Endothelial cell of umbilical vein (primary cell): ENCODE measurements around the gene AUTS2.

Source experiments
- EZH2 ChIP-seq: IDR thresholded peaks from 2 replicates; pipeline ENCODE4 v1.6.1; 2012; ENCODE audit warnings: borderline replicate concordance, low read depth, mild to moderate bottlenecking, moderate library complexity, low read length, inconsistent platforms; ENCODE audit not compliant: severe bottlenecking
- FOS ChIP-seq: IDR thresholded peaks from 2 replicates; pipeline ENCODE4 v1.6.1; 2011; ENCODE audit warnings: mild to moderate bottlenecking, low read length, moderate library complexity, borderline replicate concordance; ENCODE audit not compliant: insufficient read depth
- GATA2 ChIP-seq: IDR thresholded peaks from 2 replicates; pipeline ENCODE4 v1.7.0; 2011; ENCODE audit warnings: low read depth, mild to moderate bottlenecking, moderate library complexity, mixed read lengths, low read length; ENCODE audit not compliant: insufficient read length, insufficient read depth
- JUN ChIP-seq: IDR thresholded peaks from 2 replicates; pipeline ENCODE4 v1.6.1; 2011; ENCODE audit warnings: borderline replicate concordance, low read depth; ENCODE audit not compliant: insufficient read length, insufficient read depth
- MYC ChIP-seq: IDR thresholded peaks from one replicate; pipeline ENCODE4 v1.6.1; 2011; ENCODE audit warnings: mild to moderate bottlenecking, low read depth, low read length
- POLR2A ChIP-seq: IDR thresholded peaks from 2 replicates; pipeline ENCODE4 v1.6.1; 2012; ENCODE audit warnings: low read depth, mild to moderate bottlenecking, control low read depth, low read length
- POLR2AphosphoS5 ChIP-seq: IDR thresholded peaks from 2 replicates; pipeline ENCODE4 v1.6.1; 2012; ENCODE audit warnings: low read depth, mild to moderate bottlenecking, control low read depth, low read length, moderate library complexity; ENCODE audit not compliant: insufficient read depth
- TF ChIP-seq, protein P1 (sequence below), 2 donors: IDR thresholded peaks; 1 replicate in 1 of 2; 2 replicates in 1 of 2; pipeline ENCODE4 v1.5.1; 2011; ENCODE audit warnings: low read length in 2 of 2, mild to moderate bottlenecking in 2 of 2, moderate library complexity in 2 of 2, control low read depth in 1 of 2, inconsistent platforms in 1 of 2, low read depth in 1 of 2; ENCODE audit not compliant: insufficient read depth in 1 of 2; ENCODE audit errors: extremely low read depth in 1 of 2

DNA sequence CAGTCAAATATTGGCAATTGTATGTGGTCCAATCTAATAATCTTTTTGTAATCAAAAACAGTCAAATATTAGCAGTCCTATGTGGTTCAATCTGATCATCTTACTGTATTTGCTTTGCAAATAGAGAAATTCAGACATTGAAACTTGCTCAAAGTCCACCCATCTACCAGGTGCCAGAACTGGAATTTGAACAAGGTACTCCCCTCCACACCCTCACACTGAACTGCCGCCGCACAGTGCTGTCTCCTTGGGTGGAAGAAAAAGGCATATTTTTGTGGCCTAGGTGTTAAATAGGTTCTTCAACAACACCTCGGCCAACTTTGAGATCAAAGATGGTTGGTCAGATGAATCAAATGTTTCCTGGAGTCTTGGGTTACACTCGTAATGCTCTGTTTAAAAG lies 989.5 kb downstream of the AUTS2 start:
- TF ChIP-seq, protein P1, sequence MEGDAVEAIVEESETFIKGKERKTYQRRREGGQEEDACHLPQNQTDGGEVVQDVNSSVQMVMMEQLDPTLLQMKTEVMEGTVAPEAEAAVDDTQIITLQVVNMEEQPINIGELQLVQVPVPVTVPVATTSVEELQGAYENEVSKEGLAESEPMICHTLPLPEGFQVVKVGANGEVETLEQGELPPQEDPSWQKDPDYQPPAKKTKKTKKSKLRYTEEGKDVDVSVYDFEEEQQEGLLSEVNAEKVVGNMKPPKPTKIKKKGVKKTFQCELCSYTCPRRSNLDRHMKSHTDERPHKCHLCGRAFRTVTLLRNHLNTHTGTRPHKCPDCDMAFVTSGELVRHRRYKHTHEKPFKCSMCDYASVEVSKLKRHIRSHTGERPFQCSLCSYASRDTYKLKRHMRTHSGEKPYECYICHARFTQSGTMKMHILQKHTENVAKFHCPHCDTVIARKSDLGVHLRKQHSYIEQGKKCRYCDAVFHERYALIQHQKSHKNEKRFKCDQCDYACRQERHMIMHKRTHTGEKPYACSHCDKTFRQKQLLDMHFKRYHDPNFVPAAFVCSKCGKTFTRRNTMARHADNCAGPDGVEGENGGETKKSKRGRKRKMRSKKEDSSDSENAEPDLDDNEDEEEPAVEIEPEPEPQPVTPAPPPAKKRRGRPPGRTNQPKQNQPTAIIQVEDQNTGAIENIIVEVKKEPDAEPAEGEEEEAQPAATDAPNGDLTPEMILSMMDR (IDR thresholded peaks at IDR 0.05; ENCODE audit: extremely low read depth in 1 of 2, insufficient read depth in 1 of 2, low read depth in 1 of 2, low read length in 2 of 2): no peak
- TF ChIP-seq POLR2AphosphoS5 (no peak), FOS (no peak), POLR2A (no peak), EZH2 (no peak), JUN (no peak), MYC (no peak), GATA2 (no peak)
